ENCODE results near the gene MAGI1. TPM values are rescaled to one million over a fixed set of nuclear protein-coding genes. Genes with fewer than 3 reads are reported as not detected.

Gene MAGI1
- total and polyA plus RNA-seq, 2 donors (not counting 1 experiment from before 2014, with no cell fraction given), result 0.10 to 0.22 TPM

GRCh38 chr3:65883613-65884012, 155.1 kb downstream of the MAGI1 start:
- no peaks in the 10 kb centered on the region for H3K4me1 Mint-ChIP-seq
- ATAC-seq (ENCODE audit: low read depth) (no peak), DNase-seq (no peak)
- ChIA-PET CTCF (no interaction called here), POLR2A (no interaction called here)
- 79% methylated on average over 2 of the region's 3 CpGs for WGBS (ENCODE audit: insufficient coverage)
- no peaks in the 10 kb centered on the region for H3K9me3 ChIP-seq (ENCODE audit: control extremely low read depth in 1 of 3, control insufficient read depth in 2 of 3, insufficient read depth in 1 of 3, low read length in 2 of 3)
- no peak overlapping the region for H3K4me2 ChIP-seq (replicated peaks; ENCODE audit: low read depth, low read length, poor library complexity, severe bottlenecking)
- H3K27me3 ChIP-seq (replicated peaks in 1 of 4; ENCODE audit: control extremely low read depth in 1 of 4, control insufficient read depth in 3 of 4, insufficient read depth in 4 of 4, low read length in 3 of 4), result no peaks in the 10 kb centered on the region
- no peak overlapping the region for H3K9ac ChIP-seq (ENCODE audit: low read length)
- H3K36me3 ChIP-seq (replicated peaks in 1 of 2; ENCODE audit: control extremely low read depth in 1 of 2, control insufficient read depth in 1 of 2, extremely low read depth in 1 of 2, insufficient read depth in 2 of 2, low read length in 1 of 2), result no peaks in the 10 kb centered on the region
- no peak overlapping the region for H3K27ac ChIP-seq (ENCODE audit: low read length in 2 of 2)
- H3K9me3 Mint-ChIP-seq (ENCODE audit: insufficient read depth), result no peaks in the 10 kb centered on the region
- no peak overlapping the region for H2AFZ ChIP-seq (ENCODE audit: insufficient read depth, low read depth, low read length, poor library complexity, severe bottlenecking)
- no peaks in the 10 kb centered on the region for H3K4me1 ChIP-seq (ENCODE audit: control insufficient read depth in 2 of 2, insufficient read depth in 2 of 2, low read length in 2 of 2)
- no peaks in the 10 kb centered on the region for H4K20me1 ChIP-seq (ENCODE audit: control insufficient read depth, insufficient read depth, low read length, poor library complexity, severe bottlenecking)
- H3K79me2 ChIP-seq (ENCODE audit: control insufficient read depth, insufficient read depth, low read length), result no peaks in the 10 kb centered on the region
- H3K4me3 ChIP-seq (ENCODE audit: control extremely low read depth in 1 of 5, extremely low read depth in 1 of 5, insufficient read depth in 1 of 5, low read depth in 2 of 5, low read length in 4 of 5), result no peak overlapping the region
- H3K4me3 Mint-ChIP-seq, result no peak overlapping the region
- no peak overlapping the region for H3K27ac Mint-ChIP-seq
- no peak for TF ChIP-seq CTCF (IDR thresholded peaks at IDR 0.05)
- no peaks in the 10 kb centered on the region for H3K27me3 Mint-ChIP-seq
- intact Hi-C loops (cut with micrococcal nuclease), result no loop called here

GRCh38 chr3:65880350-65880749, 158.4 kb downstream of the MAGI1 start:
- Histone ChIP-seq H3K27ac (ENCODE audit: low read length in 2 of 2) (no peak overlapping the region), H3K36me3 (replicated peaks in 1 of 2; ENCODE audit: control extremely low read depth in 1 of 2, control insufficient read depth in 1 of 2, extremely low read depth in 1 of 2, insufficient read depth in 2 of 2, low read length in 1 of 2) (no peaks in the 10 kb centered on the region), H3K4me3 (ENCODE audit: control extremely low read depth in 1 of 5, extremely low read depth in 1 of 5, insufficient read depth in 1 of 5, low read depth in 2 of 5, low read length in 4 of 5) (no peak overlapping the region), H3K9me3 (ENCODE audit: control extremely low read depth in 1 of 3, control insufficient read depth in 2 of 3, insufficient read depth in 1 of 3, low read length in 2 of 3) (peaks cover 0 to 3% (median 0%) of the 10 kb centered on the region in 3 donors), H3K4me1 (ENCODE audit: control insufficient read depth in 2 of 2, insufficient read depth in 2 of 2, low read length in 2 of 2) (no peaks in the 10 kb centered on the region), H3K79me2 (ENCODE audit: control insufficient read depth, insufficient read depth, low read length) (no peaks in the 10 kb centered on the region), H3K27me3 (replicated peaks in 1 of 4; ENCODE audit: control extremely low read depth in 1 of 4, control insufficient read depth in 3 of 4, insufficient read depth in 4 of 4, low read length in 3 of 4) (no peaks in the 10 kb centered on the region), H3K9ac (ENCODE audit: low read length) (no peak overlapping the region), H4K20me1 (ENCODE audit: control insufficient read depth, insufficient read depth, low read length, poor library complexity, severe bottlenecking) (no peaks in the 10 kb centered on the region), H2AFZ (ENCODE audit: insufficient read depth, low read depth, low read length, poor library complexity, severe bottlenecking) (no peak overlapping the region), H3K4me2 (replicated peaks; ENCODE audit: low read depth, low read length, poor library complexity, severe bottlenecking) (no peak overlapping the region)
- DNase-seq (no peak), ATAC-seq (ENCODE audit: low read depth) (no peak)
- Mint-ChIP-seq H3K4me3 (no peak overlapping the region), H3K4me1 (no peaks in the 10 kb centered on the region), H3K27me3 (no peaks in the 10 kb centered on the region), H3K27ac (no peak overlapping the region), H3K9me3 (ENCODE audit: insufficient read depth) (no peaks in the 10 kb centered on the region)
- 83% methylated on average over 1 of the region's 4 CpGs for WGBS (ENCODE audit: insufficient coverage)
- POLR2A ChIA-PET, result no interaction called here
- CTCF ChIA-PET, result no interaction called here
- TF ChIP-seq CTCF (IDR thresholded peaks at IDR 0.05), result no peak
- TF ChIP-seq EZH2 (IDR thresholded peaks at IDR 0.05; ENCODE audit: borderline replicate concordance, insufficient read depth, low read depth, low read length, poor library complexity, severe bottlenecking), result no peak
- intact Hi-C loops (cut with micrococcal nuclease), result no loop called here
